OCI-LY1 (cell line): ENCODE results near the gene RGS7.

Experiments used
- H2AFZ ChIP-seq: fragments of 200-600 bp; sonication (generic), shearing (Covaris generic); 2 replicates; pipeline ENCODE4 v1.6.0; 2014; ENCODE audit warnings: antibody characterized with exemption, mild to moderate bottlenecking, low read length
- H3F3A ChIP-seq: fragments of 200-600 bp; sonication (generic), shearing (Covaris generic); 2 replicates; pipeline ENCODE4 v1.6.0; 2014; ENCODE audit warnings: mild to moderate bottlenecking, antibody characterized with exemption, low read length, moderate library complexity; ENCODE audit not compliant: insufficient read depth
- H3K27ac ChIP-seq: fragments of 200-600 bp; sonication (generic); 2 replicates; pipeline ENCODE4 v1.5.1; 2014; ENCODE audit warnings: low read length, mixed run types, mild to moderate bottlenecking, low read depth; ENCODE audit not compliant: poor library complexity, severe bottlenecking
- H3K27me3 ChIP-seq: fragments of 200-600 bp; sonication (generic); 2 replicates; pipeline ENCODE4 v1.6.0; 2014; ENCODE audit warnings: antibody characterized with exemption, mild to moderate bottlenecking, low read length, moderate library complexity; ENCODE audit not compliant: insufficient read depth
- H3K36me3 ChIP-seq: fragments of 200-600 bp; sonication (generic); 2 replicates; pipeline ENCODE4 v1.6.1; 2014; ENCODE audit warnings: mild to moderate bottlenecking, antibody characterized with exemption, low read length, moderate library complexity, mixed read lengths; ENCODE audit not compliant: insufficient read depth
- H3K4me1 ChIP-seq: fragments of 200-600 bp; sonication (generic); 2 replicates; pipeline ENCODE4 v1.5.1; 2014; ENCODE audit warnings: mild to moderate bottlenecking, low read length, moderate library complexity; ENCODE audit not compliant: insufficient read depth, severe bottlenecking
- H3K4me2 ChIP-seq: fragments of 200-600 bp; sonication (generic), shearing (Covaris generic); 2 replicates; pipeline ENCODE4 v1.6.1; 2014; ENCODE audit warnings: low read length
- H3K4me3 ChIP-seq: fragments of 200-600 bp; sonication (generic); 2 replicates; pipeline ENCODE4 v1.5.1; 2014; ENCODE audit warnings: low read length, low read depth, mild to moderate bottlenecking, mixed read lengths; ENCODE audit not compliant: poor library complexity, severe bottlenecking
- H3K79me2 ChIP-seq: fragments of 200-600 bp; shearing (Covaris generic); 2 replicates; pipeline ENCODE4 v1.6.1; 2016; ENCODE audit warnings: mixed run types, low read length, mixed read lengths; ENCODE audit not compliant: insufficient read depth
- H3K9ac ChIP-seq: fragments of 200-600 bp; sonication (generic), shearing (Covaris generic); 2 replicates; pipeline ENCODE4 v1.6.1; 2014; ENCODE audit warnings: mild to moderate bottlenecking, low read length, mixed read lengths
- H3K9me2 ChIP-seq: fragments of 200-600 bp; sonication (generic), shearing (Covaris generic); 2 replicates; pipeline ENCODE4 v1.6.1; 2014; ENCODE audit warnings: low read depth, mild to moderate bottlenecking, low read length, mixed read lengths
- H3K9me3 ChIP-seq: fragments of 200-600 bp; shearing (Covaris generic); 2 replicates; pipeline ENCODE4 v1.6.1; 2014; ENCODE audit warnings: low read length, mixed read lengths
- H4K20me1 ChIP-seq: fragments of 200-600 bp; sonication (generic), shearing (Covaris generic); 2 replicates; pipeline ENCODE4 v1.6.0; 2016; ENCODE audit warnings: mild to moderate bottlenecking, low read length; ENCODE audit not compliant: insufficient read depth
- EZH2 ChIP-seq: fragments of 200-600 bp; sonication (generic), shearing (Covaris generic); IDR thresholded peaks from 2 replicates; pipeline ENCODE4 v1.8.0; 2017; ENCODE audit warnings: borderline replicate concordance, mixed run types, mild to moderate bottlenecking, antibody characterized with exemption, low read length, moderate library complexity, mixed read lengths
- TF ChIP-seq, protein P1 (sequence below): fragments of 200-600 bp; sonication (generic), shearing (Covaris generic); IDR thresholded peaks from 2 replicates; pipeline ENCODE4 v1.5.1; 2017; ENCODE audit warnings: mild to moderate bottlenecking, antibody characterized with exemption, low read length, moderate library complexity, mixed read lengths

Gene RGS7

DNA sequence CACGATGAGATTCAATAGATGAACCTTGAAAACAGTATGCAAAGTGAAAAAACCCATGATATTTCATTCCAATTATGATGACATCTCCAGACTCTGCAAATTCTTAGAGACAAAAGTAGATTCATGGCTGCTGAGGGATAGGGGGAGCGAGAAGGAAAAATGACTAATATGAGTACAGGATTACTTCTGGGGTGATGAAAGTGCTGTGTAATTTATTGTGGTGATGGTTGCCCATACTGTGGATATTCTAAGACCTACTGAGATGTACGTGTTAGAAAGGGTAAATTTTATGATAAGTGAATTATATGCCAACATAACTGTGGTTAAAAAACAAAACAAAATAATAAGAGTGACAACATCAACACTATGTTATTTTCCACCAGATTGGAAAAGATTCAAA lies 18.9 kb upstream of the RGS7 start:
- Histone ChIP-seq H4K20me1 (no peaks in the 10 kb centered on the region), H3K4me1 (no peaks in the 10 kb centered on the region), H3K27me3 (no peaks in the 10 kb centered on the region), H3F3A (no peaks in the 10 kb centered on the region), H3K9ac (no peak overlapping the region), H3K27ac (no peak overlapping the region), H3K79me2 (no peaks in the 10 kb centered on the region), H3K9me2 (no peaks in the 10 kb centered on the region), H3K9me3 (no peaks in the 10 kb centered on the region), H3K4me3 (no peak overlapping the region), H3K36me3 (no peaks in the 10 kb centered on the region), H2AFZ (no peak overlapping the region), H3K4me2 (no peak overlapping the region)
- TF ChIP-seq EZH2, result no peak
- TF ChIP-seq, protein P1, sequence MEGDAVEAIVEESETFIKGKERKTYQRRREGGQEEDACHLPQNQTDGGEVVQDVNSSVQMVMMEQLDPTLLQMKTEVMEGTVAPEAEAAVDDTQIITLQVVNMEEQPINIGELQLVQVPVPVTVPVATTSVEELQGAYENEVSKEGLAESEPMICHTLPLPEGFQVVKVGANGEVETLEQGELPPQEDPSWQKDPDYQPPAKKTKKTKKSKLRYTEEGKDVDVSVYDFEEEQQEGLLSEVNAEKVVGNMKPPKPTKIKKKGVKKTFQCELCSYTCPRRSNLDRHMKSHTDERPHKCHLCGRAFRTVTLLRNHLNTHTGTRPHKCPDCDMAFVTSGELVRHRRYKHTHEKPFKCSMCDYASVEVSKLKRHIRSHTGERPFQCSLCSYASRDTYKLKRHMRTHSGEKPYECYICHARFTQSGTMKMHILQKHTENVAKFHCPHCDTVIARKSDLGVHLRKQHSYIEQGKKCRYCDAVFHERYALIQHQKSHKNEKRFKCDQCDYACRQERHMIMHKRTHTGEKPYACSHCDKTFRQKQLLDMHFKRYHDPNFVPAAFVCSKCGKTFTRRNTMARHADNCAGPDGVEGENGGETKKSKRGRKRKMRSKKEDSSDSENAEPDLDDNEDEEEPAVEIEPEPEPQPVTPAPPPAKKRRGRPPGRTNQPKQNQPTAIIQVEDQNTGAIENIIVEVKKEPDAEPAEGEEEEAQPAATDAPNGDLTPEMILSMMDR, result no peak

DNA sequence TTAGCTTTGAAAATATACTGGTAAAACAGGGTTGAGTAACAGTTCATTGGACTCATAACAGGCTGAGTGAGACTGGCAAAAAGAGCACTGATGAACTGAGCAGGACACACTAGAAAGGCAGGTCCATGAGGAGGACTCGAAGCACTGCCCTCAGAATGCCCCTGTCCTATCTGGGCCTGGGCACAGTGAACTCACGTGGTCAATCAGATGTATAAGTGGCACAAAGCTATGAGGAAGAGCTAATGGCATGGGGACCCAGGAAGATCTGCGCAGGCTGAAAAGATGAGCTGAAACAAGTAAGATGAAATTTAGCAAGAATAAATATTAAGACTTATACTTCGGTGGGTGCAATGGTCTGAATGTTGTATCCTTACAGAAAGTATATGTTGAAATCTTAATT lies 9.2 kb upstream of the RGS7 start:
- H2AFZ ChIP-seq, result no peak overlapping the region
- no peaks in the 10 kb centered on the region for H4K20me1 ChIP-seq
- H3K27ac ChIP-seq, result no peak overlapping the region
- H3K4me1 ChIP-seq, result no peaks in the 10 kb centered on the region
- TF ChIP-seq EZH2, result no peak
- TF ChIP-seq, protein P1, result no peak
- H3K79me2 ChIP-seq, result no peaks in the 10 kb centered on the region
- no peak overlapping the region for H3K4me2 ChIP-seq
- no peaks in the 10 kb centered on the region for H3K36me3 ChIP-seq
- H3F3A ChIP-seq, result no peaks in the 10 kb centered on the region
- no peaks in the 10 kb centered on the region for H3K9me3 ChIP-seq
- H3K9me2 ChIP-seq, result no peaks in the 10 kb centered on the region
- no peak overlapping the region for H3K4me3 ChIP-seq
- no peaks in the 10 kb centered on the region for H3K27me3 ChIP-seq
- H3K9ac ChIP-seq, result no peak overlapping the region

DNA sequence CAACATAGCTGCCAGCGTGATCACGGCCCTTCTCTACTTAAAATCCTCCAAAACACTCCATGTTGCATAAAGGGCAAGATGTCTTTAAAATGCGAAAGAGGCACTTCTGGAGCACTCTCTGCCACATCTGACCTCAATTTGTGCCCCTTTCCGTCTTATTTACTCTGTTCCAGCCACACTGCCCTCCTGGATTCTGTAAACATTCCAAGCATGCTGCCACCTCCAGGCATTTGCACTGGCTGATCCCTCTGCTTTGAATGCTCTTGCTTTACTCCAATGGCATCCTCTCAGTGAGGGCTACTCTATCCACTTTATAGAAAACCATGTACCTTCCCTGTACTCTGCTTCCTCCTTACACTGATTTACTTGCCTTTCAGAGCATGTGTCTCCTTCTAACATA lies 5.3 kb upstream of the RGS7 start:
- H3F3A ChIP-seq, result no peaks in the 10 kb centered on the region
- no peak overlapping the region for H2AFZ ChIP-seq
- H3K4me1 ChIP-seq, result no peaks in the 10 kb centered on the region
- H3K4me2 ChIP-seq, result no peak overlapping the region
- no peaks in the 10 kb centered on the region for H3K27me3 ChIP-seq
- no peak overlapping the region for H3K9ac ChIP-seq
- no peaks in the 10 kb centered on the region for H3K9me2 ChIP-seq
- TF ChIP-seq, protein P1, result no peak
- no peak for TF ChIP-seq EZH2
- no peaks in the 10 kb centered on the region for H3K9me3 ChIP-seq
- H3K79me2 ChIP-seq, result no peaks in the 10 kb centered on the region
- H3K36me3 ChIP-seq, result no peaks in the 10 kb centered on the region
- no peaks in the 10 kb centered on the region for H4K20me1 ChIP-seq
- H3K4me3 ChIP-seq, result no peak overlapping the region
- no peak overlapping the region for H3K27ac ChIP-seq
